SK-N-SH treated with all-trans-retinoic acid at 6 μM for 48 hours (cell line): ENCODE data around the gene CEP131.

Experiments used
- ARNTL ChIP-seq: fragments of 450-650 bp; formaldehyde crosslinking; IDR thresholded peaks from 2 replicates; pipeline ENCODE4 v1.5.0; 2020; ENCODE audit warnings: low read depth, mild to moderate bottlenecking, moderate library complexity, borderline replicate concordance
- CSDC2 ChIP-seq: fragments of 250-450 bp; sonication (Bioruptor Pico); IDR thresholded peaks from 2 replicates; pipeline ENCODE4 v1.5.0; 2020; ENCODE audit warnings: mild to moderate bottlenecking, moderate library complexity
- GLIS3 ChIP-seq: fragments of 250-450 bp; sonication (Bioruptor Pico); IDR thresholded peaks from 2 replicates; pipeline ENCODE4 v1.5.0; 2020; ENCODE audit warnings: mild to moderate bottlenecking, moderate library complexity
- ISL1 ChIP-seq: fragments of 250-450 bp; sonication (Bioruptor Pico); IDR thresholded peaks from 2 replicates; pipeline ENCODE4 v2.1.2; 2022; ENCODE audit warnings: mild to moderate bottlenecking, moderate library complexity
- OSR1 ChIP-seq: fragments of 250-450 bp; sonication (Bioruptor Pico); IDR thresholded peaks from 2 replicates; pipeline ENCODE4 v1.8.0; 2022; ENCODE audit warnings: moderate library complexity, mild to moderate bottlenecking, inconsistent platforms
- PPARA ChIP-seq: fragments of 250-450 bp; sonication (Bioruptor Pico); IDR thresholded peaks from 2 replicates; pipeline ENCODE4 v1.5.0; 2020; ENCODE audit warnings: mild to moderate bottlenecking, borderline replicate concordance
- RARB ChIP-seq: fragments of 250-450 bp; sonication (Bioruptor Pico); IDR thresholded peaks from 2 replicates; pipeline ENCODE4 v1.8.0; 2021; ENCODE audit warnings: mild to moderate bottlenecking, moderate library complexity
- TOX ChIP-seq: fragments of 250-450 bp; sonication (Bioruptor Pico); IDR thresholded peaks from 2 replicates; pipeline ENCODE4 v1.8.0; 2021; ENCODE audit warnings: mild to moderate bottlenecking, moderate library complexity, borderline replicate concordance
- ZFP3 ChIP-seq: fragments of 250-450 bp; sonication (Bioruptor Pico); IDR thresholded peaks from 2 replicates; pipeline ENCODE4 v1.5.0; 2020; ENCODE audit warnings: mild to moderate bottlenecking, moderate library complexity
- ZFP30 ChIP-seq: fragments of 450-650 bp; formaldehyde crosslinking; IDR thresholded peaks from 2 replicates; pipeline ENCODE4 v1.5.0; 2022; ENCODE audit warnings: mild to moderate bottlenecking, moderate library complexity
- ZNF8 ChIP-seq: fragments of 450-650 bp; formaldehyde crosslinking; IDR thresholded peaks from 2 replicates; pipeline ENCODE4 v1.5.0; 2020; ENCODE audit warnings: mild to moderate bottlenecking, moderate library complexity
- TF ChIP-seq, protein P1 (sequence below): fragments of 250-450 bp; sonication (Bioruptor Pico); IDR thresholded peaks from 2 replicates; pipeline ENCODE4 v1.5.1; 2021; ENCODE audit warnings: mild to moderate bottlenecking, moderate library complexity
- TF ChIP-seq, protein P2 (sequence below): fragments of 250-450 bp; sonication (Bioruptor Pico); IDR thresholded peaks from 2 replicates; pipeline ENCODE4 v1.8.0; 2020; ENCODE audit warnings: mild to moderate bottlenecking, moderate library complexity, borderline replicate concordance
- TF ChIP-seq, protein P3 (sequence below): fragments of 250-450 bp; sonication (Bioruptor Pico); IDR thresholded peaks from 2 replicates; pipeline ENCODE4 v1.8.0; 2021; ENCODE audit warnings: low read depth, mild to moderate bottlenecking, moderate library complexity, borderline replicate concordance

DNA sequence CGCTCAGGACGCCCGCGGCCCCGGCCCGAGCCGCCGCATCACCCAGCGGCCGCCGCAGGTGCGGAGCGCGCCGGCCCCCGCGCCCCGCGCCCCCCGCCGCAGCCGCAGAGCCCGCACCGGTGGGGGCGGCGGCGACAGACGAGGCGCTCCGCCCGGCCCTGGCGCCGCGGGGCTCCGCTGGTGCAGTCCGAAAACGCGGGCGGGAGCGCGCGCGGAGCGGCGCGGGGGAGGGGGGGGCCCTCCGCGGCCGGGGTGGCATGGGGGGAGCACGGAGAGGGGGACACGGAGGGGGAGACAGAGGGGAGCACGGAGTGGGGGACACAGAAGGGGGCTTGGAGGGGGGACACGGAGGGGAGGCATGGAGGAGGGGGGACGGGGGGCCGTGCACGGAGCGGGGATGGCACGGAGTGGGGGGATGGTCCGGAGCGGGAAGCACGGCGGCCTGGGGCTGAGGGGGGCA, 56.7 kb downstream of the CEP131 start, which contains the start of gene AATK:
- TF ChIP-seq, protein P1, sequence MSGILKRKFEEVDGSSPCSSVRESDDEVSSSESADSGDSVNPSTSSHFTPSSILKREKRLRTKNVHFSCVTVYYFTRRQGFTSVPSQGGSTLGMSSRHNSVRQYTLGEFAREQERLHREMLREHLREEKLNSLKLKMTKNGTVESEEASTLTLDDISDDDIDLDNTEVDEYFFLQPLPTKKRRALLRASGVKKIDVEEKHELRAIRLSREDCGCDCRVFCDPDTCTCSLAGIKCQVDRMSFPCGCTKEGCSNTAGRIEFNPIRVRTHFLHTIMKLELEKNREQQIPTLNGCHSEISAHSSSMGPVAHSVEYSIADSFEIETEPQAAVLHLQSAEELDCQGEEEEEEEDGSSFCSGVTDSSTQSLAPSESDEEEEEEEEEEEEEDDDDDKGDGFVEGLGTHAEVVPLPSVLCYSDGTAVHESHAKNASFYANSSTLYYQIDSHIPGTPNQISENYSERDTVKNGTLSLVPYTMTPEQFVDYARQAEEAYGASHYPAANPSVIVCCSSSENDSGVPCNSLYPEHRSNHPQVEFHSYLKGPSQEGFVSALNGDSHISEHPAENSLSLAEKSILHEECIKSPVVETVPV (CRISPR knock-in tag), result no peak
- TF ChIP-seq CSDC2 (CRISPR knock-in tag), result no peak
- TF ChIP-seq, protein P2, sequence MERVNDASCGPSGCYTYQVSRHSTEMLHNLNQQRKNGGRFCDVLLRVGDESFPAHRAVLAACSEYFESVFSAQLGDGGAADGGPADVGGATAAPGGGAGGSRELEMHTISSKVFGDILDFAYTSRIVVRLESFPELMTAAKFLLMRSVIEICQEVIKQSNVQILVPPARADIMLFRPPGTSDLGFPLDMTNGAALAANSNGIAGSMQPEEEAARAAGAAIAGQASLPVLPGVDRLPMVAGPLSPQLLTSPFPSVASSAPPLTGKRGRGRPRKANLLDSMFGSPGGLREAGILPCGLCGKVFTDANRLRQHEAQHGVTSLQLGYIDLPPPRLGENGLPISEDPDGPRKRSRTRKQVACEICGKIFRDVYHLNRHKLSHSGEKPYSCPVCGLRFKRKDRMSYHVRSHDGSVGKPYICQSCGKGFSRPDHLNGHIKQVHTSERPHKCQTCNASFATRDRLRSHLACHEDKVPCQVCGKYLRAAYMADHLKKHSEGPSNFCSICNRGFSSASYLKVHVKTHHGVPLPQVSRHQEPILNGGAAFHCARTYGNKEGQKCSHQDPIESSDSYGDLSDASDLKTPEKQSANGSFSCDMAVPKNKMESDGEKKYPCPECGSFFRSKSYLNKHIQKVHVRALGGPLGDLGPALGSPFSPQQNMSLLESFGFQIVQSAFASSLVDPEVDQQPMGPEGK, result no peak
- TF ChIP-seq OSR1 (CRISPR knock-in tag), result no peak
- no peak for TF ChIP-seq TOX (CRISPR knock-in tag)
- no peak for TF ChIP-seq ZNF8 (CRISPR knock-in tag)
- TF ChIP-seq, protein P3, sequence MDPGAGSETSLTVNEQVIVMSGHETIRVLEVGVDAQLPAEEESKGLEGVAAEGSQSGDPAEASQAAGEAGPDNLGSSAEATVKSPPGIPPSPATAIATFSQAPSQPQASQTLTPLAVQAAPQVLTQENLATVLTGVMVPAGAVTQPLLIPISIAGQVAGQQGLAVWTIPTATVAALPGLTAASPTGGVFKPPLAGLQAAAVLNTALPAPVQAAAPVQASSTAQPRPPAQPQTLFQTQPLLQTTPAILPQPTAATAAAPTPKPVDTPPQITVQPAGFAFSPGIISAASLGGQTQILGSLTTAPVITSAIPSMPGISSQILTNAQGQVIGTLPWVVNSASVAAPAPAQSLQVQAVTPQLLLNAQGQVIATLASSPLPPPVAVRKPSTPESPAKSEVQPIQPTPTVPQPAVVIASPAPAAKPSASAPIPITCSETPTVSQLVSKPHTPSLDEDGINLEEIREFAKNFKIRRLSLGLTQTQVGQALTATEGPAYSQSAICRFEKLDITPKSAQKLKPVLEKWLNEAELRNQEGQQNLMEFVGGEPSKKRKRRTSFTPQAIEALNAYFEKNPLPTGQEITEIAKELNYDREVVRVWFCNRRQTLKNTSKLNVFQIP (CRISPR knock-in tag), result no peak
- TF ChIP-seq RARB (CRISPR knock-in tag), result no peak
- TF ChIP-seq ZFP3, result no peak
- TF ChIP-seq PPARA, result no peak
- TF ChIP-seq ISL1 (CRISPR knock-in tag), result no peak
- TF ChIP-seq ZFP30, result no peak
- no peak for TF ChIP-seq ARNTL (CRISPR knock-in tag)
- no peak for TF ChIP-seq GLIS3
